Measurements from ENCODE around the gene RAF1.

RAF1 gene

DNA sequence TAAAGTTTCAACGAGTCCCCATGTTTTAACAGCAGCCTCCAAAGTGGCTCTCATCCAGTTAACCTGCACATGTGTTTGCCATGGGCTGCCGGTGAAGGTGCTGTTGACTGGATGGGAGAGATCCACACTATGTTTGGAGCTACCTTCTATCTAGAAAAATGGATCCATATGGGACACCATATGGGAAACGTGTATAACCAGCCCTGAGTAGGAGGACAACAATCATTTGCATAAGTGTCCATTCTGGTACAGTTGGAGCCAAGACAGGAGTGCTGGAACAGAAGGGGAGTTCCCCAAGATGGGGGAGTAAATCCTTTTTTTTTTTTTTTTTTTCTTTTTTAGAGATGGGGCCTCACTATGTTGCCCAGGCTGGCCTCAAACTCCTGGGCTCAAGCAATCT lies 70.4 kb downstream of the RAF1 start:
- CTCF ChIA-PET, result no interaction called here
- TF ChIP-seq, protein P1, sequence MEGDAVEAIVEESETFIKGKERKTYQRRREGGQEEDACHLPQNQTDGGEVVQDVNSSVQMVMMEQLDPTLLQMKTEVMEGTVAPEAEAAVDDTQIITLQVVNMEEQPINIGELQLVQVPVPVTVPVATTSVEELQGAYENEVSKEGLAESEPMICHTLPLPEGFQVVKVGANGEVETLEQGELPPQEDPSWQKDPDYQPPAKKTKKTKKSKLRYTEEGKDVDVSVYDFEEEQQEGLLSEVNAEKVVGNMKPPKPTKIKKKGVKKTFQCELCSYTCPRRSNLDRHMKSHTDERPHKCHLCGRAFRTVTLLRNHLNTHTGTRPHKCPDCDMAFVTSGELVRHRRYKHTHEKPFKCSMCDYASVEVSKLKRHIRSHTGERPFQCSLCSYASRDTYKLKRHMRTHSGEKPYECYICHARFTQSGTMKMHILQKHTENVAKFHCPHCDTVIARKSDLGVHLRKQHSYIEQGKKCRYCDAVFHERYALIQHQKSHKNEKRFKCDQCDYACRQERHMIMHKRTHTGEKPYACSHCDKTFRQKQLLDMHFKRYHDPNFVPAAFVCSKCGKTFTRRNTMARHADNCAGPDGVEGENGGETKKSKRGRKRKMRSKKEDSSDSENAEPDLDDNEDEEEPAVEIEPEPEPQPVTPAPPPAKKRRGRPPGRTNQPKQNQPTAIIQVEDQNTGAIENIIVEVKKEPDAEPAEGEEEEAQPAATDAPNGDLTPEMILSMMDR (IDR thresholded peaks at IDR 0.05; ENCODE audit: control extremely low read depth, extremely low read depth, low read depth, missing control alignments), result no peak
- DNase-seq (ENCODE audit: extremely low spot score), result no peak
- POLR2A ChIA-PET, result no interaction called here

DNA sequence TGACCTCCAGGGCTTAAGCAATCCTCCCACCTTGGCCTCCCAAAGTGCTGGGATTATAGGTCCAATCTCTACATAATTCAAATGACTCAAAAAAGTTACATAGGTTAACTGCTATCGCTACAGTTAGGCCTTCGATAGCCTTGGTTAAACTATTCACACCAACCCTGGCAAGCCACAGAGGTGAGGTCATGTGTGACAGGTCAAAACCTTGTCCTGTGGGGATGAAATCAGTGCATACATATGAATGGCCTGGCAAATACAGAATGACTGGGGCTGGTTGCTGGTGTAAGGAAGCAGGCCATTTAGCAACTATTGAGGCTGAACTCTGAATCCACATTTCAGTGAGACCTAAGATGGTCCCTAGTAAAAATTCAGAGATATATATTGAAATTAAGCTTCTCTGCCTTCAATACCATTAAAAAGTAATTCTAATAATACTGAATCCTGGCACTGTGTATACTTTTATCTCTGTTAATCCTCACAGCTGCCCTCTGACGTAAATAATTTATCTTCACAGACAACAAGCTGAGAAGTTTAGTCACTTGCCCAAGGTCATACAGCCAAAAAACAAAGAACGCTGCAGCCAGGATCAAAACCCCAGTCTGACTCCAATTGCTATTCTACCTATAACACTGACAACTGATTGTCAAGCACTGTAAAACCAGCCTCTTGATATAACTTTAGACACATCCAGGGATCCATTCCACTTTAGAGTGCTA lies 71.8 kb downstream of the RAF1 start:
- ChIA-PET CTCF (no interaction called here), POLR2A (no interaction called here)
- TF ChIP-seq, protein P1 (IDR thresholded peaks at IDR 0.05; ENCODE audit: control extremely low read depth, extremely low read depth, low read depth, missing control alignments), result no peak
- DNase-seq (ENCODE audit: extremely low spot score), result no peak

DNA sequence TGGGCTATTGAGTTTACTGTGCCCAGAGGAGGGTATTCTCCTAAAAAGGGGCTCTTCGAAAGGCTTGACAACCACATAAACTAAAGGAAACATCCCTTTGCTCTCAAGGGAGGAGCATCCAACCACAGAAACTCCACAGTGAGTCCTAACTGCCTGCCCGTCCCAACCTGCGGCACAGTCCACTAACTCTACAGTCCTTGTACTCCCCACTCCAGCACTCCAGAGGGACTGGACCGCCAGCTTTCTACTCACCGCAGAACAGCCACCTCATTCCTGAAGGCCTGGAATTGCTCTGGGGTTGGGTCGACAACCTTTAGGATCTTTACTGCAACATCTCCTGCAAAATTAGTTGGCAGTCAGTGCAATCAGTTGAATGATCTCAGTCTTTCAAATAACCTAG lies 72.5 kb downstream of the RAF1 start:
- TF ChIP-seq, protein P1 (IDR thresholded peaks at IDR 0.05; ENCODE audit: control extremely low read depth, extremely low read depth, low read depth, missing control alignments), result no peak
- no peak for DNase-seq (ENCODE audit: extremely low spot score)
- POLR2A ChIA-PET, result no interaction called here
- CTCF ChIA-PET, result interaction anchor here (2.3 kb wide), 1 partner anchor 14 kb away, joined by 6 read pairs; no protein-coding TSS in a partner anchor

DNA sequence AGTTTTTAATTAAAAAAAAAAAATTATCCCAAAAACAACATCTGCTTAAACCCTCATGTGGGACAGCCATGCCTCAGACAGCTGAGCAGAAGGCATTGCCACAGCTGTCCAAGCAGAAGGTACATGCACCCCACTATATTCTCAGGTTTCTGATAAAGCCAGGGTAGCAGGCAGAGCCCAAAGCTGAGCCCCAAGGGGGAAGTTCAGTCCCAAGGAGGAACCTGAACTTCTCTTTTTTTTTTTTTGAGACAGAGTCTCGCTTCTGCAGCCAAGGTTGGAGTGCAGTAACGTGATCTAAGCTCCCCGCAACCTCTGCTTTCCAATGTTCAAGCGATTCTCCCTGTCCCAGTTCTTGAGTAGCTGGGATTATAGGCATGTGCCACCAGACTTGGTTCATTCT lies 73.8 kb downstream of the RAF1 start:
- TF ChIP-seq, protein P1 (IDR thresholded peaks at IDR 0.05; ENCODE audit: control extremely low read depth, extremely low read depth, low read depth, missing control alignments), result no peak
- DNase-seq (ENCODE audit: extremely low spot score), result no peak
- CTCF ChIA-PET, result interaction anchor here (2.3 kb wide), 1 partner anchor 16 kb away, joined by 6 read pairs; no protein-coding TSS in a partner anchor
- POLR2A ChIA-PET, result no interaction called here

DNA sequence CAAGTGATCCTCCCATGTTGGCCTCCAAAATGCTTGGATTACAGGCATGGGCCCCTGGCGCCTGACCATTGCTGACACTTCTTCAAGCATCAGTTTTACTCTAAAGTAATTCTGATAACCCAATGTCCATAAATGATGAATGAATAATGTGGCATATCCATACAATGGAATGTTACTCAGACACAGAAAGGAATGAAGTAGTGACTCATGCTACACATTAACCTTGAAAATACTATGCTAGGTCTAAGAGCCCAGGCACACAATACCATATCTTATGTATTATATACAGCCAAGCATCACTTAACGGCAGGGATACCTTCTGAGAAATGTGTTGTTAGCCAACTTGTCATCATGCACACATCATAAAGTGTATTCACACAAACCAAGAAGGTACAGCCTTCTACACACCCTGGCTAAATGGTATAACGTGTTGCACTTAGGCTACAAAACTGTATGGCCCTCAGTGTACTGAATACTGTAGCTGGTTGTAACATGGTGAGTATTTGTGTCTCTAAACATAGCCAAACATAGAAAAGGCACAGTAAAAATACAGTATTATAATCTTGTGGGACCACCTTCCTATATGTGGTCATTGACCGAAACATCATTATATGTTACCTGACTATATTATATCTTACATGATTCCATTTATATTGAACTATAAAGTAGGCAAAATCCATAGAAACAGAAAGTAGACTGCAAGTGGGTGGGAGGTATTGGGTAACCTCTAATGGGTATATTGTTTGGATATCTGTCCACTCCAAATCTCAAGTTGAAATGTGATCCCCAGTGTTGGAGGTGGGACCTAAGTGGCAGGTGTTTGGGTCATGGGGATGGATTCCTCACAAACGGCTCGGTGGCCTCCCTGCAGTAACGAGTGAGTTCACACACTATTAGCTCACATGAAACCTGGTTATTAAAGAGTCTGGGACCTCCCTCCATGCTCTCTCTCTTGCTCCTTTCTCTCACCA lies 75.6 kb downstream of the RAF1 start:
- POLR2A ChIA-PET, result no interaction called here
- CTCF ChIA-PET, result interaction anchor here (1.1 kb wide), 1 partner anchor 407 kb away, joined by 3 read pairs; no protein-coding TSS in a partner anchor
- no peak for DNase-seq (ENCODE audit: extremely low spot score)
- TF ChIP-seq, protein P1 (IDR thresholded peaks at IDR 0.05; ENCODE audit: control extremely low read depth, extremely low read depth, low read depth, missing control alignments), result no peak

DNA sequence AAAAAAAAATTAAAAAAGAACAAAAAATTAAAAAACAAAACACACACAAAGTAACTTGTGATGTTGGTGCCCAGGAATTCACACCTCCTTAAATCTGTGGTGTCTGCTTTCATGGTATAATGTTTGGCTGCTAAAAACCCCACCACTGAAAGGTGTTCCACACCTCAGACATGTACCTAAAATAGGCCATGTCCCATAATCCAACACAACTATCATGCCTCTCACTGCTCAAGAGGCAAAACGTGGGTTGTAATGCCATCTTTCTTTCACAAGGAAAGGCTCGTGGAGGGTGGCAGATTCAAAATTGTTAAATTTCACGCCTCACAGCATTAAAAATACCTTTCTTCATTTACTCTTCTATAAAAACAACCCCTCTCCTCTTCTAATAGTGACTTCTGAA lies 77.5 kb downstream of the RAF1 start:
- ChIA-PET CTCF (interaction anchor here (1.1 to 1.3 kb wide), 2 partner anchors 14 to 28 kb away, joined by 3 read pairs; no protein-coding TSS in a partner anchor), POLR2A (no interaction called here)
- TF ChIP-seq, protein P1 (IDR thresholded peaks at IDR 0.05; ENCODE audit: control extremely low read depth, extremely low read depth, low read depth, missing control alignments), result no peak
- no peak for DNase-seq (ENCODE audit: extremely low spot score)

All from GM10248 (cell line).